Measurements from ENCODE around the gene BRF1. TPM values are rescaled to one million over a fixed set of nuclear protein-coding genes. Genes with fewer than 3 reads are reported as not detected.

Gene BRF1
- polyA plus RNA-seq, 1 of the 3 experiments (the other 2 are of a cell fraction) = 15.7 TPM

- no peak for TF ChIP-seq ZBTB33 (IDR thresholded peaks at IDR 0.05; ENCODE audit: borderline replicate concordance, low read depth)
- no peak for TF ChIP-seq TAF1 (IDR thresholded peaks at IDR 0.05; ENCODE audit: borderline replicate concordance, low read depth, low read length)
Measured at GRCh38 chr14:105282098-105282725, 18.6 kb downstream of the BRF1 start (continued).

GRCh38 chr14:105281371-105282097, 19.3 kb downstream of the BRF1 start:
- Histone ChIP-seq H3K27me3 (ENCODE audit: insufficient read depth) (no peaks in the 10 kb centered on the region), H3K79me2 (ENCODE audit: insufficient read depth) (peaks cover 54% of the 10 kb centered on the region; the same call in 1 of the 2 replicates), H3K36me3 (replicated peaks in 1 of 2; ENCODE audit: control insufficient read depth in 1 of 2, insufficient read depth in 2 of 2, low read length in 1 of 2) (peaks cover 0 to 4% of the 10 kb centered on the region in 2 experiments), H3K27ac (ENCODE audit: low read depth in 2 of 2, low read length in 1 of 2) (no peak overlapping the region; a peak in 1 of 4 replicates), H3K4me3 (ENCODE audit: low read depth in 2 of 2, low read length in 1 of 2) (no peak overlapping the region; a peak in 1 of 4 replicates), H3F3A (replicated peaks; ENCODE audit: insufficient read depth) (no peaks in the 10 kb centered on the region), H3K4me2 (no peak overlapping the region), H3K4me1 (ENCODE audit: control insufficient read depth in 1 of 2, insufficient read depth in 2 of 2, low read depth in 1 of 2, low read length in 1 of 2) (peaks cover 0 to 5% of the 10 kb centered on the region in 2 experiments; a peak in 1 of 4 replicates), H4K20me1 (ENCODE audit: insufficient read depth) (peaks cover 47% of the 10 kb centered on the region), H3K9me3 (no peaks in the 10 kb centered on the region), H3K9me2 (no peaks in the 10 kb centered on the region), H2AFZ (ENCODE audit: low read depth) (no peak overlapping the region), H3K9ac (no peak overlapping the region)
- ChIA-PET CTCF (interaction anchor here (0.7 to 2.3 kb wide), 10 partner anchors 9 to 191 kb away, joined by 3 to 10 read pairs (median 4); no protein-coding TSS in a partner anchor), POLR2A (no interaction called here)
- no peak for TF ChIP-seq PBX3 (IDR thresholded peaks at IDR 0.05)
- no peak for TF ChIP-seq FOXM1 (IDR thresholded peaks at IDR 0.05; ENCODE audit: low read depth)
- peak; percentile 23; the same call in 1 of the 2 replicates for TF ChIP-seq CTCF (IDR thresholded peaks at IDR 0.05)
- TF ChIP-seq SMC3 (IDR thresholded peaks at IDR 0.05; ENCODE audit: low read depth, low read length) = peak; percentile 19; the same call in 1 of the 2 replicates
- no peak for TF ChIP-seq USF1 (IDR thresholded peaks at IDR 0.05; ENCODE audit: borderline replicate concordance, low read depth)
- TF ChIP-seq MEF2A (IDR thresholded peaks at IDR 0.05; ENCODE audit: borderline replicate concordance, low read depth) = no peak
- peak; percentile 76 for TF ChIP-seq RAD21 (IDR thresholded peaks at IDR 0.05; ENCODE audit: low read length)
- TF ChIP-seq RXRA (IDR thresholded peaks at IDR 0.05; ENCODE audit: borderline replicate concordance, low read depth) = no peak
- DNase-seq = peak; percentile 70
- 79% methylated on average over 11 of the region's 23 CpGs for WGBS (ENCODE audit: low lambda C conversion rate)

Data from SK-N-SH (cell line).